ENCODE measurements around the gene VAC14.

The VAC14 gene

DNA sequence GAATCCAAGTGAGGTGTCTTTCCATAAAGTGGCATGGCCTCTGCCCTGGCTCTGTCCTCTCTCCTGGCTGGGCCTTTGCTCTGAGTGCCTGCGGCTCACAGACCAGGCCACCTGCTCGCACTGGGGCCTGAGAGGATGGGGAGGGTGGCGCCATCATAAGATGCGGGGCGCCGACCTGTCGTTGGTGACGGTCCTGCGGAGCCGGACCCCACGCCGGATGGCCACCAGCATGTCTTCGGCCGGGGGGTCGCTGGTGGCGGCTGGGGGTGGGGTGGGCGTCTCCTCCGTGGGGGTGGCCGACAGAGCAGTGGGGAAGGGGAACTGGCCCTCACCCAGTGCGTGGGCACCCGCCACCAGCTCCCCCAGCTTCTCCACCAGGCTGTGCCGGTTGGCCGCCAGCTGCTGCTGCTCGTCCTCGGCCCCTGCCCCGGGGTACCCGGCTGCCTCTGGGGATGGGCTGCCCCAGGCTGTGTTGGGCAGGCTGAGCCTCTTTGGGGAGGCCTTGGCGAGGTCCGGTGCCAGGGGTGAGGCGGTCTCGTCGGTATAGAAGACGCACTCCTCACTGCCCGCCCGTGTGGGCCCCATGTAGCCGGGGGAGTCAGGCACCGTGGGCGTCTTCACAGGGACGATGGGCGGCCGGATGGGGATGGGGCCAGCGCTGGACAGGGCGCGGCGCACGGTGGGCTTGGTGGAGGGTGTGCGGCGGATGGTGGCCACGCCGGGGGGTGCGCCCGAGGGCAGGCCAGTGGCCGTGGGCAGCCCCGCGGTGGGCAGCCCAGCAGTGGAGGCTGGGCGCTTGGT is 137.2 kb downstream of the VAC14 start:
- DNase-seq (ENCODE audit: low spot score) = no peak

DNA sequence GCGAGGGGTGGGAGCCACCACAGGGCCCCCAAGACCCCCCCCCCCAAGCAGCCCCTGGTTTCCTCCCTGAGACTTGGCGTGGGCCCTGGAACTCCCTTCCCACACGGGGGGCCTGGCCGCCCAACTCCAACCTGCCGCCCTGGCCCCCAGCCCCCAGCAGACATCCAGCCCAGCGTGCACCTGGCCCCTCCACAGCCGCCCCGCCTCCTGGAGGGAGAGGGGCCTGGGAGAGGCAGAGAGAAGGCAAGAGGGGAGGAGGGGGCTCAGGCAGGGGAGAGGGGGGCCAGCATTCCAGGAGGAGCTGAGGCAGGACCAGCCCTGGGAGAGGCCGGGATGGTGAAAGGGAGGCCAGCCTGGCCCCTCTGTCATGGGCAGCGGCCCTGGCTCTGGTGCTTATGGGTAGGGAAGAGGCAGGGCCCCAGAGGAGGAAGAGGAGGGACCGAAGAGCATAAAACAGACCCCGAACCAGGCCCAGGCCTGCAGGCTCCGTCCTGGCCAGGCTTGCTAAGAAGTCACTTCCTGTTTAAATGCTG is 137.9 kb downstream of the VAC14 start:
- DNase-seq (ENCODE audit: low spot score) = no peak

GRCh38 chr16:70661918-70662641 is 138.9 kb downstream of the VAC14 start:
- DNase-seq (ENCODE audit: low spot score) = no peak

DNA sequence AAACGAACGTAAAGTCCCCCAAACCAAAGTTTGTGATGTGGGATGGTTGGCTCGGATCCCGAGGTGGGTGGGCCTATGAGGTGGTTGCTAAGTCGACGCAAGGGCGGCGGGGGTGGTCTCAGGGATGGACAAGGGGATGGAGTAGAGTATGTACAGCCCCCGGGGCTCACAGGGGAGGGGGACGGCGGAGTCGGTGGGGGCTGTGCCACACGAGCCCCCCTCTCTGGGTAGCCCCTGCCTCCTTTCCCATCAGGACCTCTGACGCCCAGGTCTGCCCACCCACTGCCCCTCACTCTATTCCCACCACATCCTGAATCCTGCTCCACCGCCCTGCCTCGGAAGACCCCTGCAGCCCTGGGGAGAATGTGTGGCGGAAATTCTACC is 139.4 kb downstream of the VAC14 start:
- DNase-seq (ENCODE audit: low spot score) = no peak

DNA sequence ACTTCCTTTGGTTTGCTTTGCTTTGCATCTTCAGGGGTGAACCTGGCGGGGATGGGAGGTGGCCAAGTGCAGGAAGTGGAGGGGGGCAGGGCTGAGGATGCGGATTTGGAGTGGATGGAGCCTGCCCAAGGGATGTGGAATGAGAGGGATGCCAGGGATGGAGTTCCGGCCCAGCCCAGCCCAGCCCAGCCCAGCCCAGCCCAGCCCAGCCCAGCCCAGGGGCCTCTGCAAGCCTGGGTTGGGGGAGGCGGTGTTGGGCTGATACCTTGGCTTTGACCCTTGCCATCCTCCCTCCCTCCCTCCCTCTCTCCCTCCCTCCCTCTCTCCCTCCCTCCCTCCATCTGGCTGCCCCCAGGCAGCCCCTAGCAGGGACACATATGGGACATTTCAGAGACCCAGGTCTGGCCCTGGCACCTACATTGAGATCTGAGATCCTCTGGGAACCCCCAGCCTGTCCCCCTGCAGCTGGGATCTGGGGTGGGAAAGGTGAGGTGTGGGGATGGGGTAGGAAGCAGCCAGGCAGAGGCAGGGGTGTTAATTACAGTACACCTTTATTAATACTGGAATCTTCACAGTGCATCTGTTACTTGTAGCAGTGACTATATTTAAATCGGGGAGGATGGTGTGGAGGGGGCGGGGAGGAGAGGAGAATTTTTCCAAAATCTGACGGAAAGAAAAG is 140.1 kb downstream of the VAC14 start:
- no peak for DNase-seq (ENCODE audit: low spot score)

- no peak for DNase-seq (ENCODE audit: low spot score)
Measured at GRCh38 chr16:70659953-70660671, 140.8 kb downstream of the VAC14 start.

DNA sequence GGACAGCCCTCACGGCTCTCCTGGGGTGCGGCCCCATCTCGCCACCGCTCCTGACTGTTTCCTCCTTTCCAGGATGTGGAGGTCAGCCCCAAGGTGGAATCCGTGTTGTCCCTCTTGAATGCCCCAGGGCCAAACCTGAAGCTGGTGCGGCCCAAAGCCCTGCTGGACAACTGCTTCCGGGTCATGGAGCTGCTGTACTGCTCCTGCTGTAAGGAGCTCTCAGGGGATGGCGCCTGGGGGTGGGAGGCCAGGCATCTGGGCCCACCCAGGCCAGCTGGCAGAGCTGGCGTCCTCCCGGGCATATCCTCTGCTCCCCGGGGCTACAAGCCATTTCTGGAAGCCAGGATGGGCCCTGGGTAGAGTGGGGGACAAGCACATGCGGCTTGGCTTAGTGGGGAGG is 141.4 kb downstream of the VAC14 start:
- DNase-seq (ENCODE audit: low spot score) = no peak

- no peak for DNase-seq (ENCODE audit: low spot score)
Measured at GRCh38 chr16:70658921-70659320, 142.0 kb downstream of the VAC14 start.

DNA sequence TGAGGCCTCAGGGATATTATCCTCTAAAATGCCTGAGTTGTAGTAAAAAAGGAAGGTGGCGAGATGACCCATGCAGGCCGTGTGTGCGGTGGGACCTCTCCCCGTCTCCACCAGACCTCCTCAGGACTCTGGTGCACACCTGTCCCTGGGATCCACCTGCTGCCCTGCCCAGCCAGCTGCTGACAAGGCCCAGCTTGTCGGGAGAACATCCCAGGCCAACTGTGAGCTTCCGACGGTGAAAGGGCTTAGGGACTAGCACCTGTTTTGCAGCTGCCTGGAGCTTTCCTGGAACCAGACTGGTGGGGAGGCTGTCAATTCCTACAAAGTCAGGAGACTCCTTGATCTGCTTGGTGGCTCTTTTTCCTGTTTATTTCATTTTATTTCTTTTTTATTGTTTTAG is 143.0 kb downstream of the VAC14 start:
- no peak for DNase-seq (ENCODE audit: low spot score)

GRCh38 chr16:70656712-70657263 is 144.2 kb downstream of the VAC14 start:
- peak; percentile 50 for DNase-seq (ENCODE audit: low spot score)

DNA sequence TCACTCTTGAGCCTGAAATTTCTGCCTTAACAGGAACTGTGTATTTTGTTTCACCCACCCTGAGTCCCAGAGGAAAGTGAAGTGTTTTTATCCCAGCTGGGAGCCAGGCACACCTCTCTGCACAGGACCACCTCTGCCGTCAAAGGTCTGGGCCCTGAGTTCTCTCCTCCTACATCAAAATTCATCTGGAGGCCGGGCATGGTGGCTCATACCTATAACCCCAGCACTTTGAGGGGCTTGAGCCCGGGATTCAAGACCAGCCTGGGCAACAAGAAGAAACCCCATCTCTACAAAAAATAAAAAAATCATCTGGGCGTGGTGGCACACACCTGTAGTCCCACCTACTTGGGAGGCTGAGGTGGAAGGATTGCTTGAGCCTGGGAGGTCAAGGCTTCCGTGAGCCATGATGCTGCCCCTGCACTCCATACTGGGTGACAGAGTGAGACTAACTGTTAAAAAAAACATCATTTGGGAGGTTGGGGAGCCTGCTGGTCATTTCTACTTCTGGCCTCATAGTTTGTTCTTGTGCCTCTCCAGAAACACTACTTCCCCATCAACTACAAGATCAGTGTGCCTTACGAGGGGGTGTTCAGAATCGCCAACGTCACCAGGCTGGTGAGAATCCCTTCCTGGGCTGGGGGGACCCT is 144.8 kb downstream of the VAC14 start:
- DNase-seq (ENCODE audit: low spot score) = no peak

DNA sequence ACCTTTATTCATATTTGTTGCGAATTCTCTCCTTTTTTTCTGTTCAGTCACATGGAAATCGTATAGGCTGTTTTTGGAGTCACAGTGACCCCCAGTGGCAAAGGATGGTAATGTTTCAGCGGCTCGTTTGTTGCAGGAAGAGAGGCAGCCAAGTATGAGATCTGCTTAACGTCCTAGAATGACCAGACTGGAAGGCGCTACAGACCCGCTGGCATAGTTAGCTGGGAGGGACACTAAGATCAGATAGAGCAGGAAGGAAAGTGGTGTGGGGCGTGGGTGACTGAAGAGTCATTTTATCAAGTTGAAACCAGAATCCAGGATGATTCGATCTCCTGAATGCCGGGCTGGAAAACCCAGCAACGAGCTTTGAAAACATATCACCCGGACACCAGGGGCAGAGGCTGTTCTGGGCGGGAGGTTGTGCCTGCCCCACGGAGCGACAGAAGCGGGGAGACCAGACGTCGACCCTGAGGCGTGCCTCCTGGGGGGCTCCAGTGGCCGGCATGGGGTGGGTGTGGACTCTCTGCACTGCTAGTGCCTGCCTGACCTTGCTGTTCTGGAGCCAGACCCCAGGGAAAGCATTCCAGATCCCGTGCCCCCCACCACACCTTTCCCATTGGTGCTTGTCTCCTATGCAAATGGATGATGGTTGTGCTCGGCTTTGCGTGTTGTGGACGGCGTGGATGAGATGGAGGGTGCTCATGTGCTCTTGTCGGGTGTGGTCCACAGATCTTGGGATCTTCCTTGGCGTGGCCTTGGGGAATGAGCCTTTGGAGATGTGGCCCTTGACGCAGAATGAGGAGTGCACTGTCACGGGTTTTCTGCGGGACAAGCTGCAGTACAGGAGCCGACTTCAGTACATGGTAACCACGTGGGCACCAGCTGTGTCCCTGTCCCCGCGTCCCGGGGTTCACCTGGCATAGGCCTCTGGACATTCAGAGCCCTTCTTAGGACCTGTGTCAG is 146.9 kb downstream of the VAC14 start:
- DNase-seq (ENCODE audit: low spot score) = peak; percentile 82

DNA sequence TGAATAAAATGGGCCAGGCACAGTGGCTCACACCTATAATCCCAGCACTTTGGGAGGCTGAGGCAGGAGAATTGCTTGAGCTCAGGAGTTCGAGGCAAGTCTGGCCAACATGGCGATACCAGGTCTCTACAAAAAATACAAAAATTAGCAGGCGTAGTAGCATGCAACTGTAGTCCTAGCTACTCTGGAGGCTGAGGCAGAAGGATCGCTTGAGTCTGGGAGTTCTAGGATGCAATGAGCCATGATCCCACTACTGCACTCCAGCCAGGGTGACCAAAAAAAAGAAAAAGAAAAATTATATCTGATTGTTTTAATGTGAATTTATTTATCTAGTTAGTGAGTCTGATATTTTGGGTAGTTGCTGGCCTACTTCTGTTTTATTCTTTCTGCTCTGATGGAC is 147.6 kb downstream of the VAC14 start:
- DNase-seq (ENCODE audit: low spot score) = no peak

- DNase-seq (ENCODE audit: low spot score) = no peak
Measured at GRCh38 chr16:70652322-70652721, 148.6 kb downstream of the VAC14 start.

DNA sequence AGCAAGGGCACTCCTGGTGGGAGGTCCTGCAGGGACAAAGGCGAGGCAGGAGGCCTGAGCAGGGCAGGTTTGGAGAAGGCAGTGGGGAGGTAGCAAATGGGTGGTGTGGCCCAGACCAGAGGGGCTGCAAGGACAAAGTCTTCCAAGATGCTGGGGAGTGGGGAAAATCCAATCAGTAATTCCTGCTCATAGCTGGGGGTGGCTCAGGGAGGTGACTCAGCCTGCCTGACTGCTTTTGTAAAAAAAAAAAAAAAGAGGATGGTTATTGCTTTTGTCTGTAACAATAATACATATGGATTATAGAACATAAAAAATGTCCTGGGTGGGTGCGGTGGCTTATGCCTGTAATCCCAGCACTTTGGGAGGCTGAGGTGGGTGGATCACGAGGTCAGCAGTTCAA is 149.4 kb downstream of the VAC14 start:
- DNase-seq (ENCODE audit: low spot score) = no peak

GRCh38 chr16:70650216-70650615 is 150.7 kb downstream of the VAC14 start:
- DNase-seq (ENCODE audit: low spot score) = no peak

DNA sequence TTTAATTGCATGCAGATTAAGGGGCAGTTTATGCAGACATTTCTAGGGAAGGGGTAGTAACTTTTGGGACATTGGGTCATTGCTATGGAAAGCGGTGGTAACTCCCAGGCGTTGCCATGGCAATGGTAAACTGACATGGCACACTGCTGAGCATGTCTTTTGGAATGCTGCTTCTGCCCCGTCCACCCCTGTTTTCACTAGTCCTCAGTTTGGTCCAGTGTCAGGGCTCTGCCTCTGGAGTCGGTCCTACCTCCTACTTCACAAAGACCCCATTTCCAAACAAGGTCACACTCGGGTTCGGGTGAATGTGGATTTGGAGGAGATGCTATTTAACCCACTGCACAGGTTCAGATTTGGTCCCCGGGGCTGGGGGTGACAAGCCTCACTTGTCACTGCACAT is 151.7 kb downstream of the VAC14 start:
- no peak for DNase-seq (ENCODE audit: low spot score)

- no peak for DNase-seq (ENCODE audit: low spot score)
Measured at GRCh38 chr16:70648606-70649005, 152.4 kb downstream of the VAC14 start.

GRCh38 chr16:70647441-70648359 is 153.3 kb downstream of the VAC14 start:
- no peak for DNase-seq (ENCODE audit: low spot score)

Measured in HuH-7 (cell line).